Forelimb muscle (tissue), 1 donor: ENCODE results near the gene RASIP1. TPM values are rescaled to one million over a fixed set of nuclear protein-coding genes. Genes with fewer than 3 reads are reported as not detected.
A peak's percentile ranks its signal among the peaks of the same experiment; 100 is the strongest.
"Not testable (repeated sequence)": the region's sequence is repeated elsewhere in the genome, so short reads cannot be mapped to it uniquely, and the experiment has no call there.

Experiments used
- DNase-seq: peaks from one replicate; pipeline ENCODE4 v3.0.0-alpha.2; 2013; ENCODE audit warnings: low read depth
- polyA plus RNA-seq: library from polyadenylated mRNA; unstranded; fragments of 120-200 nt; gene quantifications from one replicate; pipeline ENCODE4 v1.2.1, GENCODE V29; 2013; ENCODE audit not compliant: insufficient read length

Gene RASIP1
- polyA plus RNA-seq, 1 donor: 25.9 TPM

DNA sequence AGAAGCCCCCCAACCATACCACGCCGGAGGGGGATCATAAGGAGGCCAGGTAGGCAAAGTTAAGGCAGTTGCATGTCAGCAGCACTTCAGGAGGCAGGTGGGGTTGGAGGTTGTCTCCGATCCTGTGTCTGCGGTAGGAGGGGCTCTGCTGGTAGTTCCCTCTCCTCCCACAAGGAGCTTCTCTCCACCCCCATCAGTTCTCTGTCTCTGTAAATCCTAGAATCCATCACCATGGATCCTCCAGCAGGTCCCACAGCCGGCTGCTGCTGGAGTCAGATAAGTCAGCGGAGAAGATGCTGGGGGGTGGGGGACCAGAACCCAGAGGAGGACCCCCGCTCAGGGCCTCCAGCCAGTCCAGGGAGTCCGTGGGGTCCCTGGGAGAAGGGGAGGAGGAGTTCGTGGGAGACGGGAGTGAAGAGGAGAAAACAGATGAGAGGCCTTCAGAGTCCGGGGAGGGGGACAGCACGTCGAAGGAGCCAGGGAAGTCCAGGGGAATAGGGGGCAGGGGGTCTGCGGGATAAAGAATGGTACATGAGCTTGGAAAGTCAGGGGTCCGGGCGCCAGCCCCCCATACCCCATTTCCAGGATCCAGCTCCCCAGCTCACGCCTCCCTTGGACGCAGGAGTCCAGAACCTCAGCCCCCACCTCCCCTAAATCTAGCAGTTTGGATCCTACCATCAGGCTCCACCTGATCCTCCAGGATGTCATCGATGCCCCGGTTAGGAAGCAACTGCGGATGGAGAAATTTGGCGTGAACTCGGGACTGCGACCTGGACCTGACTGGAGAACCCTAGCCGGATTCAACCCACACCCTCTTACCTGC lies 27.2 kb downstream of the RASIP1 start:
- no peak for DNase-seq

DNA sequence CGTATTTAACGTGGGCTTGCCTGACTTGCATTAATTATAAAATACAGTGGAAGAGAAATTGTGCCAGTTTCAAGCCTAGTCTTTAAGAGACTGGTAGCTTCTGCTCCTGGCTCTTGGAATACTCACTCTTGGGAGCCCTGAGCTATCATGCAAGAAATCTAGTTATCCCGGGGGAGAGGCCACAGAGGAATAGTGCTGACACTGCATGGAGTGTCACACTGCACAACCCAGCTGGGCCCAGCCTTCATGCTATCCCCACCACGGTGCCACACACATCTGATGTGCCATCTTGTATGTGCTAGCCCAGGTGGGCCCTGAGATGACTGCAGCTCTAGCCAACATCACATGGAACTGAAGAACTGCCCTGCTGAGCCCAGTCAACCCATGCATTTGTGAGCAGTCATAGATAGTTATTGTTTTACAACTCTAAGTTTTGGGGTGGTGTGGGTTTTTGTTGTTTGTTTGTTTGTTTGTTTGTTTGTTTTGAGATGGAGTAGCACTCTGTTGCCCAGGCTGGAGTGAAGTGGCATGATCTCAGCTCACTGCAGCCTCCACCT lies 29.2 kb downstream of the RASIP1 start:
- no peak for DNase-seq

DNA sequence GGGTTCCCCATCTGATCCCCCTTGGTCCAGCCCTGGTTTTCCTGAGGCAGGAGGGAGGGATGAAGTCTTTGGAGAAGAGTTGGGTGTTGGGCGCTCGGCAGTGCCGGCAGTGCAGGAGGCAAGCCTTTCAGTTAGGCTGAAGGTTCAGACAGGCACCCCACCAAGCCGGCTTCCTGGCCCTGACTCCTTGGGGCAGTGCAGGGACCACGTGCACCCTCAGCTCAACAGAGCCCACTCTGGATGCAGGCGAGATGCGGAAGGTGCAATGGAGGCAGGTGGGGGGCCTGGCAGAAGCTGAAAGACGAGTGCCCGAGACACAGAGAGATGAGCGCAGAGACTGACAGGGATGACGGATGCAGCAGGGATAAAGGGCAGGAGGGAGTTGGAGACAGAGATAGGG lies 31.9 kb downstream of the RASIP1 start:
- DNase-seq: no peak

DNA sequence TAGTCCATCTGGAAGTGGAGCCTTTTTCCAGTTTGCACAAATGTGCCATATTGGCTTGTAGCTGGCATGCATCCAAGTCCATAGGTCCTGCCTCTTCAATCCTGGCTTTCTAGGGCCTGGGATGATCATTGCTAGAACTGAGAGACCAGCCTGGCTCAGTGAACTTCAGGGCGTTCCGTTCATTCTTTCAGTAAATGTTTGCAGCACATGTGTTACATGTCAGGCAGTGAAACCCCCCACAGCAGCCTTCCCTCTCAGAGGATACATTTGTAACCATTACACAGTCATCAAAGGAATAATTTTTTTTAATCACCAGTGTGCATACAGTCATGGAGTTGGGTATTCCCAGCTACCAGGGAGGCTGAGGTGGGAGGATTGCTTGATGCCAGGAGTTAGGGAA lies 35.0 kb downstream of the RASIP1 start:
- no peak for DNase-seq

DNA sequence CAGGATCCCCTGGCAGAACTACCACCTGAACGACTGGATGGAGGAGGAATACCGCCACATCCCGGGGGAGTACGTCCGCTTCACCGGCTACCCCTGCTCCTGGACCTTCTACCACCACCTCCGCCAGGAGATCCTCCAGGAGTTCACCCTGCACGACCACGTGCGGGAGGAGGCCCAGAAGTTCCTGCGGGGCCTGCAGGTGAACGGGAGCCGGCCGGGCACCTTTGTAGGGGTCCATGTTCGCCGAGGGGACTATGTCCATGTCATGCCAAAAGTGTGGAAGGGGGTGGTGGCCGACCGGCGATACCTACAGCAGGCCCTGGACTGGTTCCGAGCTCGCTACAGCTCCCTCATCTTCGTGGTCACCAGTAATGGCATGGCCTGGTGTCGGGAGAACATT lies 37.1 kb downstream of the RASIP1 start:
- no peak for DNase-seq

DNA sequence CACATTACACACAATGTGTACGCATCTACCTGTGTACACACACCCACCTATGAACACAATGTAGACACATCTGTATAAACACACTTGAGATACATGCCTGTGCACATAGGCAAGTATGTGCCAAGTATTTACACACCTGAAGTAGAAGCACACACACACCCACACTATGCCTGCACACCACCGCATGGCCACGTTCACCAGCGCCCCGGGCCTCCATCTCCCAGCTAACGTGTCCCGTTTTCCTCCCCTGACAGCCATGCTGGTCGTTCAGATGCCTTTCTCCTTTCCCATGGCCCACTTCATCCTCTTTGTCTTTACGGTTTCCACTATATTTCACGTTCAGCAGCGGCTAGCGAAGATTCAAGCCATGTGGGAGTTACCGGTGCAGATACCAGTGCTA lies 37.7 kb downstream of the RASIP1 start:
- DNase-seq: no peak

DNA sequence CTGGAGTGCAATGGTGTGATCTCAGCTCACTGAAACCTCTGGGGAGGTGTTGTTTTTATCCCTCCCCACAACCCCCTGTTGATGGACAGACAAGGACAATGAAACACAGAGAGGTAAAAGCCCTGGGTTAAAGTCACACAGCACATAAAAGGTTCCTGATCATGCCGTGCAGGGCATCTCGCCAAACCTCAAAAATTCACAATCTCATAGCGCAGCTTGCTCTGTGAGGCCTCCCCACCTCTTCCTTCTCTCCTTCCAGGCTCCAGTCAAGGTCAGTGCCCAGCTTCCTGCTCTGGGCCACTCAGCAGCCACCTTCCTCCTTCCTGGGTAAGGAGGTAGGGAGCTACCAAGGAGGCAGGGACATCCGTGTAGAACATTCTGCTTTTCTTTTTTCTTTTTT lies 42.4 kb downstream of the RASIP1 start:
- no peak for DNase-seq

DNA sequence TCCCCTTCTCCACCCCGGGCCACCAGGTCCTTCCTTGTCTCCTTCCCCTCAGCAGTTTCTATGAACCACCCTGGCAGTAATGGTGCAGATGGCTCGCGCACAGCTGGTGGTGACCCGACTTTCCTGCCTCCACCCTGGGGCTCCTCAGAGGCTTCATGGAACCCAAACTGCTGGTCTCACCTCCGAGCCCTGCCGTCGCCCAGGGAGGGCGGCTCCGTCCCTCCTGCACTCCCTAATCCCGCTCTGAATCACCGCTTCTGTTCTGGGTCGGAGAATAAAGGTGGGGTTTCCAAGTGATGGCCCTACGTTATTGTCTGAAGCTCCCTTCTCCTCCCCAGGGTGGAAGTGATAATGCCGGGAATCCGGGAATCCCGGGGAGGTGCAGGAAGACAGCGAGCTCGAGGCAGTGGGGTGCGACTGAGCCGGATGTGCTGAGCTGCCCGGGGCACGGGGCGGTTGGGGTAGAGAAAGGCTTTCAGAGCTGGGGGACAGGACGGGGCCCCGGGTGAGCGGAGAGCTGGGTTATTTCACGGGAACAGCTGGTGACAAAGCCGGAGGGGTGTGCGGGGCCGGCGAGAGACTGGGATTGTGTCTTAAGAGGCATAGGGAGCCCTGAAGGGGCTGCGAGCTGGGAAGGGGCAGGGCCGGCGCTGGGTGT lies 43.9 kb downstream of the RASIP1 start:
- DNase-seq: no peak

DNA sequence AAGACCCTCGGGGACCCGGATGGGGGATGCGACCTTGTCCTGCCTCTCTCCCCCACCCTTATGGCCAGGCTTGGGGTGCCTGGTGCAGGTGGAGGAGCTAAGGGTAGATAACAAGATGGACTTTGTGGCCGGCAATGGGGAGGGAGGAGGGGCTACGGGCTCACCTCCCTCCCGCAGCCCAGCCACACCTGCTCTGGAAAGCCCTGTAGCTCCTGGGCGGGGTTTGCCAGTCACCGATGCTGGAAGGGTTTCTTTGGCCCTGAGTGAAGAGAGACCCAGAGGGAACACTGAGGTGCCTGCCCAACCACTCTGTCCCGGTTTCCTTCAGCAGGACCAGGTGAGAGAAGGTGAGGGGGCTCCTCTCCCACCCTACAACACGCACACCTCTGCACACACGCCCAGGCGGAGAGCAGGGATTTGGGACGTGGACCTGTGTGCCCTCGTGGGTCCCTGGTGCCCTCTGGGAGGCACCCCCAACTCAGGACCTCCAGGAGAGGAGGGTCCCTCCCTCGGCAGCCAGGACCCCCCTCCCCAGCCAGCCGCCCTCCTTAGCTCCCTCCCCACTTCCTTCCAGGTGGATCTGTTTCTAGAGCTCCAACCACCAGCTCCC lies 44.6 kb downstream of the RASIP1 start, which contains the start of gene FUT2:
Gene FUT2 (plus strand): TSS at position 229 of the 610 bp plus-strand sequence. CDS start 6,986 bp downstream, outside the sequence.
- DNase-seq: no peak

DNA sequence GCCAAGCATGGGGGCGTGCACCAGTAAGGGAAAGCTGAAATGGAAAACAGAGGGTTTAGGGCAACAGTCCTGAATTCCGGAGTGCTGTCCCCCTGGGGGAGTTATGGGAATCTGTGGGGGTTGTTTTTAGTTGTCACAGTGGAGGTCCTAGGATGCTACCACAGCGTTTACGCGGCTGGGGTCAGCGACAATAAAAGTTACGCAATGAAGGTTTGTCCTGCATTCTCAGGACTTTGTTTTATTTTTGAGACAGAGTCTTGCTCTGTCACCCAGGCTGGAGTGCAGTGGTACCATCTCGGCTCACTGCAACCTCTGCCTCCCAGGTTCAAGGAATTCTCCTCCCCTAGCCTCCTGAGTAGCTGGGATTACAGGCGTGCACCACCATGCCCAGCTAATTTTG lies 46.8 kb downstream of the RASIP1 start:
- DNase-seq: not testable (repeated sequence)

DNA sequence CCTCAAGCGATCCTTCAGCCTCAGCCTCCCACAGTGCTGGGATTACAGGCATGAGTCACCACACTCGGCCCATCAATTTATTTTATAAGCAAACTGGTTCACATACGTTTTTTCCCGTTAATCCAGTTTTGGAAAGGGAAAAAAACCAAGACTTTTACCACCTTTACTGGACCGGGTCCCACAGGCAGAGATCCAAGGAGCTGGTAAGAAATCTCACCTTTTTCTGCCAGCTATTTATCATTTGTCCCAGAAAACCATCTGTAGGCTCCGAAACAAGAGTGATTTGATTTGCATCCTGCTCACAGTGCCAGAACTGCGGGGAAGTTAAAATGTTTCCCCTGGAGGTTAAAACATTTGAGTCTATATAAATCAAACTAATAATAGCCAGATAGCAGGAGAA lies 51.0 kb downstream of the RASIP1 start:
- DNase-seq: no peak

DNA sequence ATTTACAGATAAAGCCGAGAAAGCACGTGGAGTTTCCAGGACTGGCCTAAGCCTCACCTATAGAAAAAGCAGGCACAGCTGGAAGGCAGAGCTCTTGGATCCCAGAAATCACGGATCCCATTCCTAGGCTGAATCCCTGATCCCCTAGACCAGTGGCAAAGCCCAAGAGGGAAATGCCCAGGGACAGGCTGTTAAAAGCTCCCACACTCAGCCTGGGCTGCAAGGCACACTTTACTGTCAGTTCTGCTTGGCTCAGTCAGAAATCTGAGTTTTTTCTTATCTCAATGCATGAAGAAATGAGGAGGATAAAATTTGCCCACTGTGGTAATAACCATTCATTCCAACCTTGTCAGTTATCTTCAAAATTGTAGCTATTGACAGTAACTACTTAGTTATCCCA lies 52.6 kb downstream of the RASIP1 start:
- no peak for DNase-seq

DNA sequence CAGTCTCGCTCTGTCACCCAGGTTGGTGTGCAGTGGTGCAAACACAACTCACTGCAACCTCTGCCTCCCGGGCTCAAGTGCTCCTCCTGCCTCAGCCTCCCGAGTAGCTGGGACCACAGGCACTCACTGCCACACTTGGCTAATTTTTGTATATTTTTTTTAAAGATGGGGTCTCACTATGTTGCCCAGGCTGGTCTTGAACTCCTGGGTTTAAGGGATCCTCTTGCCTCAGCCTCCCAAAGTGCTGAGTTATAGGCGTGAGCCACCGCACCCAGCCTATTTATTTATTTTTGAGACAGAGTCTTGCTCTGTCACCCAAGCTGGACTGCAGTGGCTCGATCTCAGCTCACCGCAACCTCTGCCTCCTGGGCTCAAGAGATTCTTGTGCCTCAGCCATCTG lies 53.8 kb downstream of the RASIP1 start:
- not testable (repeated sequence) for DNase-seq

DNA sequence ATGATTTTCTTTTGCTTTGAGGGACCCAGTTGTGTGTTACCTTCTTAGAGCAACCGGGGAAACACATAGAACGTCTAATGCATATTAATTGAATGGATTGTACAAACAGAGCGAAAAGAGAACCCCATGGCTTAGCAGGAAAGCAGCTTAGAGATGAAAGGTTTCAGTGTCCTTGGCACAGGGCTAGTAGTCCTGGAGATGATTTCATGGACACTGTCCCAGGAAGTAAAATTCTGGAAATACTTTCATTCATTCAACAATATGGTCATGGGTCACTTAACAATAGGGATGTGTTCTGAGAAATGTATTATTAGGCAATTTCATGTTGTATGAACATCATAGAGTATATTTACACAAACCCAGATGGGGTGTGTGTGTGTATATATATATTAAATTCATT lies 54.3 kb downstream of the RASIP1 start:
- DNase-seq: no peak

DNA sequence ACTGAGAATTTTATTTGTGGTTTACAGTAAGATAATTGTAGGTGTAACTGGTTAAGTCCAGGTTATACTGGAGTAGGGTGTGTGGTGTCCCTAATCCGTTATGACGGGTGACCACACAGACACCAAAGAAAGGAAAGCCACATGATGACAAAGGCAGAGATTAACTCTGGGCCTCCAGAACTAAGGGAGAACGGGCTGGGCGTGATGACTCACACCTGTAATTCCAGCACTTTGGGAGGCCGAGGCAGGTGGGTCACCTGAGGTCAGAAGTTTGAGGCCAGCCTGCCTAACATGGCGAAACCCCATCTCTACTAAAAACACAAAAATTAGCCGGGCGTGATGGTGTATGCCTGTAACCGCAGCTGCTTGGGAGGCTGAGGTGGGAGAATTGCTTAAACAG lies 54.8 kb downstream of the RASIP1 start:
- DNase-seq: no peak

DNA sequence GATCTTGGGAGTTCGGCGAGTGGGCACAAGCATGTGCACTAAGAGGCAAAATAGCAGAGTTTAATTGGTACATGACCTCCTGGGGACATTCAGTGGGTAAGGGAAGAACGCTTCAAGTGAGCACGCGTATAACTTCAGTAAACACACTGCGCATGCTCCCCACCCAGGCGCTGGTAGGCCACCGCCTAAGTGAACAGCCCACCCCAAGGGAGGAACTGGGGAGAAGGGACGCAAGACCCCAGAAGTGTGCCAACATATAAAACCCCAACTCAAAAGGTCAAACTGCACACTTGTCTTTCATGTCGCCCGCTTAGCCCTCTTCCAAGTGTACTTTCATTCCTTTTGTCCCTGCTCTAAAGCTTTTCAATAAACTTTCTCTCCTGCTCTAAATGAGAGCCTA lies 57.1 kb downstream of the RASIP1 start:
- peak; percentile 26 for DNase-seq

DNA sequence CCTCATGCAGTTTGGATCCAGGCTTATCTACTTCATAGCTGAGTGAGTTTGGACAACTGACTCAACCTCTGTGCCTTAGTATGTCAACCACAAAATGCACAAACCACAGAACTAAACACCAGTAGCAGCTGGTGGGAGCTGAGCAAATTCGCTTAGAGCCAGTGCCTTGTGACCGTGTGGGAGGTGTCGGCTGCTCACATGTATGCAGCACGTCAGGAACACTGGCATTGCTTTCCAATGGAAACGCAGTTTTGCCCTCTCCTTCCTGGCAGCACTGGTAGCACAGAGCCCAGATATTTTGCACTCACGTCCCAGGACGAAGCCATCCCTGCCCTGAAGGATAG lies 59.3 kb downstream of the RASIP1 start:
- DNase-seq: no peak

DNA sequence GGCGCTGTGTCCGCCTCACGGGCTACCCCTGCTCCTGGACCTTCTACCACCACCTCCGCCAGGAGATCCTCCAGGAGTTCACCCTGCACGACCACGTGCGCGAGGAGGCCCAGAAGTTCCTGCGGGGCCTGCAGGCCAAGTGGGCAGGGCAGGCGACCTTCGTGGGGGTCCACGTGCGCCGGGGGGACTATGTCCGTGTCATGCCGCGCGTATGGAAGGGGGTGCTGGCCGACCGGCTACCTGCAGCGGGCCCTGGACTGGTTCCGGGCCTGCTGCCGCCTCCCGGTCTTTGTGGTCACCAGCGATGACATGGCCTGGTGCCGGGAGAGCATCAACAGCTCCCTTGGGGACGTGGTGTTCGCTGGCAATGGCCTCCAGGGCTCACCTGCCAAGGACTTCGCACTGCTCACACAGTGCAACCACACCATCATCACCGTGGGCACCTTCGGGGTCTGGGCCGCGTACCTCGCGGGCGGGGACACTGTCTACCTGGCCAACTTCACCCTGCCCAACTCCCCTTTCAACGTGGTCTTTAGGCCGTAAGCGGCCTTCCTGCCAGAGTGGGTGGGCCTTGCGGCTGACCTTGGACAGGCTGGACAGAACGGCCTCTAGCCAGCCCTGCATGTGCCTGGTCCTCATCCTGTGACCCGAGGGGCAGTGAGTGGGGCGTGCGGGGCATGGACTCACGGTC lies 59.8 kb downstream of the RASIP1 start:
- DNase-seq: no peak

DNA sequence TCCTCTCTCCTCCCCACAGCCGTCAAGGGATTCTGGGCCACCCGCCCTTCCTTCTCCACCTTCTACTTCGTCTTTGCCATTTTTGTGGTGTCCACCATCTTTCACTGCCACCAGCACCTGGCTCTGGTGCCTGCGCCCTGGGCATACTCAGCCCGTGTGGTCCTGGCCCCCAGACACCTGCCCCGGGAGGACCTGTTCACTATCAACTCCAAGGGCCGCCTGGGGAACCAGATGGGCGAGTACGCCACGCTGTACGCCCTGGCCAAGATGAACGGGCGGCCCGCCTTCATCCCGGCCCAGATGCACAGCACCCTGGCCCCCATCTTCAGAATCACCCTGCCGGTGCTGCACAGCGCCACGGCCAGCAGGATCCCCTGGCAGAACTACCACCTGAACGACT lies 60.4 kb downstream of the RASIP1 start:
- DNase-seq: not testable (repeated sequence)

DNA sequence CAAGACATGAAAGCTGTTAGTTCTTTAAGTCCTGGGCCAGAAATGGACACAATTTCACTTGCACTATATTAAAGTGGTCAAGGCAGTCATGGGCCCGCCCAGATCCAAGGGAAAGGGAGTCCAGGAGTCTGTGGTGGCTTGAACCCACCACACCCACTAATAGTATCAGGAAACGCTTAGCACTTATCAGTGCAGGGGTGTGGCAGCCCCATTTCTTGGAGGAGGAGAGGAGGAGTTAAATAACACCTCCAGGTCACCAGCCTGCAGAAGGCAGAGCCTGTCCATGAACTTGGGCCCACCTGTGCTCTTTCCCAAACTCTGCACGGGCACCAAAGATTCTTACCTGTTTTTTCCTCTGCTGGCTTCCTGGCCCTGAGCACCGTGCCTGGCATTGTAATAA lies 62.2 kb downstream of the RASIP1 start:
- DNase-seq: no peak

DNA sequence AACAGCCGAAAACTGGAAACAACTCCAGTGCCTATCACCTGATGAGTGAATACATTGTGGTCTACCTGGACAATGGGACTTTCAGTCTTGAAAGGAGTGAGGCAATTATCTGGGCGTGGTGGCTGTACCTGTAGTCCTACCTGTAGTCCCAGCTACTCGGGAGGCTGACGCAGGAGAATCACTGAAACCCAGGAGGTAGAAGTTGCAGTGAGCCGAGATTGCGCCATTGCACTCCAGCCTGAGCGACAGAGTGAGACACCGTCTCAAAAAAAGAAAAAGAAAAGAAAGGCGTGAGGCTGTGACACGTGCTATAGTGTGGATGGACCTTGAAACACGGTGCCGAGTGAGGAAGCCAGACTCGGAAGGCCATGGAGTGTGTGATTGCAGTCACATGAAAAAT lies 63.5 kb downstream of the RASIP1 start:
- DNase-seq: no peak

DNA sequence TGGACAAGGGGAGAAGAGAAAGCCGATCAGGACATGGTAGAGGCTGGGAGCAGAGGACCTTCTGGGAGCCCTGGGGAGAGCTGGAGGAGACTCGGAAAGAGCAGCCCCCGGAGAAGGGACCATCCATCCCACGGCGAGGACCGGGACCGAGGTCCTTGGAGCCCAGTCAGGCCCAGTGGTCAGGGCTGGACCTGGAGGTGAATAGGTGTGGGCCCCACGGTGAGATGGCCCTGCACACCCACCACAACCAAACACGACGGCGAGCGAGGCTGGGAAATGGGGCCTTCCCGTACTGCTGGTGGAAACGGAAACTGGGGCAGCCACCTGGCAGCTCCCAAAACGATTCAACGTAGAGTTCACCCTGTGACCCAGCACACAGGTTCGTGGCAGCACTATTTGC lies 63.9 kb downstream of the RASIP1 start:
- no peak for DNase-seq
